B cell (primary cell): ENCODE results near the gene YPEL3. TPM values are rescaled to one million over a fixed set of nuclear protein-coding genes. Genes with fewer than 3 reads are reported as not detected.

Experiments used
- ATAC-seq: fragments of 200-7000 bp; cut with Tn5 transposase; one replicate; pipeline ENCODE4 v1.10.0; 2021; ENCODE audit warnings: low read depth, mild to moderate bottlenecking, moderate number of reproducible peaks, moderate library complexity
- CTCF ChIA-PET: fragments of 350-600 bp; sonication (Branson Sonifier 250); formaldehyde crosslinking; loops from one replicate; lab custom pipeline; 2021; ENCODE audit warnings: antibody characterized with exemption, inconsistent platforms; lab: Charles Lee
- POLR2A ChIA-PET: fragments of 350-600 bp; sonication (Branson Sonifier 250); formaldehyde crosslinking; loops from one replicate; lab custom pipeline; 2021; ENCODE audit warnings: antibody characterized with exemption; lab: Charles Lee
- DNase-seq: peaks from one replicate; pipeline ENCODE4 v3.0.0; 2013
- H2AFZ ChIP-seq: 2 replicates; pipeline ENCODE4 v1.6.1; 2012; ENCODE audit warnings: mild to moderate bottlenecking, low read depth, low read length; ENCODE audit not compliant: insufficient read depth, poor library complexity, severe bottlenecking
- H3K27ac ChIP-seq, 2 donors: 1 replicate in 1 of 2; 2 replicates in 1 of 2; pipeline ENCODE4 v1.5.1; 2012 to 2013; ENCODE audit warnings: low read length in 2 of 2, mild to moderate bottlenecking in 2 of 2, moderate library complexity in 1 of 2
- H3K27me3 ChIP-seq, 4 experiments: fragments of 200-600 bp in 1 of 4; sonication (generic) in 1 of 4; replicated peaks in 1 of 4; 1 replicate in 2 of 4; 2 replicates in 2 of 4; pipeline versions ENCODE4 v1.6.1 to v1.7.0; 2013 to 2016; ENCODE audit warnings: low read length in 3 of 4, mild to moderate bottlenecking in 2 of 4, mixed read lengths in 1 of 4, moderate library complexity in 1 of 4; ENCODE audit not compliant: insufficient read depth in 4 of 4, control insufficient read depth in 3 of 4; ENCODE audit errors: control extremely low read depth in 1 of 4
- H3K36me3 ChIP-seq, 2 experiments: replicated peaks in 1 of 2; 1 replicate in 1 of 2; 2 replicates in 1 of 2; pipeline versions ENCODE4 v1.6.1 to v1.7.1; 2013; ENCODE audit warnings: low read length in 1 of 2; ENCODE audit not compliant: insufficient read depth in 2 of 2, control insufficient read depth in 1 of 2; ENCODE audit errors: control extremely low read depth in 1 of 2, extremely low read depth in 1 of 2
- H3K4me1 ChIP-seq, 2 donors: fragments of 200-600 bp in 1 of 2; sonication (generic) in 1 of 2; 1 replicate in 1 of 2; 2 replicates in 1 of 2; pipeline versions ENCODE4 v1.5.1 to v1.6.1; 2013 to 2017; ENCODE audit warnings: low read length in 2 of 2; ENCODE audit not compliant: control insufficient read depth in 2 of 2, insufficient read depth in 2 of 2
- H3K4me2 ChIP-seq: replicated peaks from 2 replicates; pipeline ENCODE3; 2012; ENCODE audit warnings: mild to moderate bottlenecking, low read depth, low read length; ENCODE audit not compliant: poor library complexity, severe bottlenecking
- H3K4me3 ChIP-seq, 5 experiments: fragments of 200-600 bp in 1 of 5; sonication (generic) in 1 of 5; 1 replicate in 3 of 5; 2 replicates in 2 of 5; pipeline versions ENCODE4 v1.5.1 to v1.7.0; 2011 to 2016; ENCODE audit warnings: low read length in 4 of 5, mild to moderate bottlenecking in 4 of 5, low read depth in 2 of 5, control low read depth in 1 of 5, moderate library complexity in 1 of 5; ENCODE audit not compliant: insufficient read depth in 1 of 5; ENCODE audit errors: control extremely low read depth in 1 of 5, extremely low read depth in 1 of 5
- H3K79me2 ChIP-seq: fragments of 200-600 bp; sonication (generic); one replicate; pipeline ENCODE4 v1.6.0; 2016; ENCODE audit warnings: low read length; ENCODE audit not compliant: control insufficient read depth, insufficient read depth
- H3K9ac ChIP-seq: fragments of 200-600 bp; sonication (generic); 2 replicates; pipeline ENCODE4 v1.6.1; 2017; ENCODE audit warnings: mild to moderate bottlenecking, low read length, moderate library complexity
- H3K9me3 ChIP-seq, 3 donors: one replicate each; pipeline versions ENCODE4 v1.6.1 to v1.7.1; 2013; ENCODE audit warnings: low read length in 2 of 3; ENCODE audit not compliant: control insufficient read depth in 2 of 3, insufficient read depth in 1 of 3; ENCODE audit errors: control extremely low read depth in 1 of 3
- H4K20me1 ChIP-seq: 2 replicates; pipeline ENCODE4 v1.6.0; 2012; ENCODE audit warnings: mild to moderate bottlenecking, low read length; ENCODE audit not compliant: insufficient read depth, control insufficient read depth, poor library complexity, severe bottlenecking
- H3K27ac Mint-ChIP-seq: one replicate; pipeline ENCODE4 v1.8.0; 2021; ENCODE audit warnings: mixed read lengths
- H3K27me3 Mint-ChIP-seq: one replicate; pipeline ENCODE4 v1.8.0; 2021; ENCODE audit warnings: mixed read lengths
- H3K4me1 Mint-ChIP-seq: one replicate; pipeline ENCODE4 v1.8.0; 2021; ENCODE audit warnings: mixed read lengths
- H3K4me3 Mint-ChIP-seq: one replicate; pipeline ENCODE4 v1.8.0; 2021; ENCODE audit warnings: mixed read lengths
- H3K9me3 Mint-ChIP-seq: one replicate; pipeline ENCODE4 v1.8.0; 2022; ENCODE audit warnings: mixed read lengths; ENCODE audit not compliant: insufficient read depth
- CTCF ChIP-seq: fragments of 200-600 bp; IDR thresholded peaks from one replicate; pipeline ENCODE4 v1.8.0; 2022; ENCODE audit warnings: antibody characterized with exemption, mild to moderate bottlenecking
- EZH2 ChIP-seq: IDR thresholded peaks from 2 replicates; pipeline ENCODE4 v1.6.1; 2012; ENCODE audit warnings: borderline replicate concordance, low read depth, mild to moderate bottlenecking, moderate library complexity, low read length; ENCODE audit not compliant: insufficient read depth, poor library complexity, severe bottlenecking
- WGBS: methylation state at CpG from one replicate; pipeline ENCODE4 v1.1.5; 2013; ENCODE audit warnings: missing lambda C conversion rate; ENCODE audit not compliant: insufficient coverage; 5-methylcytosine and 5-hydroxymethylcytosine counted together
- intact Hi-C: fragments of 100-400 bp; cut with micrococcal nuclease; formaldehyde crosslinking; loops from one replicate; pipeline ENCODE4 v1.10.0; 2022
- polyA plus RNA-seq: library from polyadenylated mRNA; depleted of rRNA; stranded (reverse); fragments of >200 nt; gene quantifications from 2 replicates; pipeline ENCODE4 v1.2.3, GENCODE V29; 2012
- total RNA-seq, 2 donors: library from RNA; stranded (reverse); fragments of 120-200 nt in 1 of 2; gene quantifications; 1 replicate in 1 of 2; 2 replicates in 1 of 2; pipeline versions ENCODE4 v1.2.3 to v1.2.4, GENCODE V29; 2013 to 2022

The YPEL3 gene
- total and polyA plus RNA-seq, 2 donors (not counting 1 experiment from before 2014, with no cell fraction given): 314 to 414 TPM

GRCh38 chr16:30095166-30096078 lies 591 bp downstream of the YPEL3 start:
- 7% methylated on average over 43 of the region's 47 CpGs for WGBS
- Mint-ChIP-seq H3K9me3 (peaks cover 2% of the 10 kb centered on the region), H3K4me1 (peaks cover 42% of the 10 kb centered on the region), H3K4me3 (peak overlapping the region; percentile 91), H3K27me3 (no peaks in the 10 kb centered on the region), H3K27ac (peak overlapping the region; percentile 94)
- peaks cover 2 to 34% (median 25%) of the 10 kb centered on the region in 3 donors for H3K9me3 ChIP-seq
- H3K4me2 ChIP-seq: peak overlapping the region; percentile 98
- peaks cover 33 to 57% of the 10 kb centered on the region in 2 donors for H3K4me1 ChIP-seq
- H3K9ac ChIP-seq: peak overlapping the region; percentile 80
- H4K20me1 ChIP-seq: no peaks in the 10 kb centered on the region
- CTCF ChIA-PET: interaction anchor here (1.5 kb wide), 1 partner anchor 88 kb away, joined by 5 read pairs; the partner anchor contains the start of gene CORO1A
- no peak for ATAC-seq
- H2AFZ ChIP-seq: peak overlapping the region; percentile 49
- peak; percentile 49 for DNase-seq
- H3K27ac ChIP-seq: peak overlapping the region; percentile 73 to 92
- peak overlapping the region; percentile 16 to 92 (median 81) for H3K4me3 ChIP-seq
- H3K27me3 ChIP-seq: no peaks in the 10 kb centered on the region
- H3K36me3 ChIP-seq: peaks cover 0 to 20% of the 10 kb centered on the region in 2 experiments
- intact Hi-C loops: loop anchor here (1.0 to 10.0 kb wide), 5 partner anchors 28 to 539 kb away; partner anchors contain the start of genes ALDOA, MAPK3, MYL11 and TBC1D10B
- TF ChIP-seq CTCF: no peak
- TF ChIP-seq EZH2: no peak
- POLR2A ChIA-PET: interaction anchor here (0.6 to 6.8 kb wide), 8 partner anchors 30 to 336 kb away, joined by 3 to 97 read pairs (median 4); partner anchors contain the start of genes ALDOA, CORO1A and TBC1D10B
- H3K79me2 ChIP-seq: peaks cover 21% of the 10 kb centered on the region
